Mammary epithelial cell (primary cell): Measurements from ENCODE around the gene NPY4R2.
"Not testable (repeated sequence)": the region's sequence is repeated elsewhere in the genome, so short reads cannot be mapped to it uniquely, and the experiment has no call there.

Experiments used
- EZH2 ChIP-seq: IDR thresholded peaks from 2 replicates; pipeline ENCODE4 v1.6.1; 2012; ENCODE audit warnings: low read length, inconsistent platforms, borderline replicate concordance
- TF ChIP-seq, protein P1 (sequence below), 2 donors: IDR thresholded peaks in 1 of 2; conservative IDR thresholded peaks in 1 of 2; 2 replicates each; pipeline ENCODE4 v1.5.1; 2011 to 2012; ENCODE audit warnings: inconsistent platforms in 2 of 2, low read length in 2 of 2, mild to moderate bottlenecking in 2 of 2, control low read depth in 1 of 2, low read depth in 1 of 2; ENCODE audit not compliant: insufficient read depth in 1 of 2; ENCODE audit errors: extremely low read depth in 1 of 2

DNA sequence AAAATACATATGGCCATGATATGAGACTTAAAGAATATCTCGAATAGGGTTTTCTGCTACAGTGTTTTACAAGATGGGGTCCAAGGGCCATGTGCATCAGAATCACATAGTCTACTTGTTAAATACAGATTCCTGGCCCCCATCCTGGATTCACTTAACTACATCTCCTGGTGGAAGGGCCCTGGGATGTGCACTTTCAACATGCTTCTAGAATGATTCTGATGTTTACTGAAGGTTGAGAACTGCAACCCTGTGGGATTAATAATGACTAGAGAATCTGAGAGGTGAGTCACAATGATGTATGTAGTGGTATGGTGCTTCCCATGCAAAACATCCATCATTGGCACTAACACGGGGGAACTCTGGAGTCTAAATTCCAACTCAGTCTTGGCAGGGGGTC is 2.1 kb downstream of the NPY4R2 start:
- TF ChIP-seq, protein P1, sequence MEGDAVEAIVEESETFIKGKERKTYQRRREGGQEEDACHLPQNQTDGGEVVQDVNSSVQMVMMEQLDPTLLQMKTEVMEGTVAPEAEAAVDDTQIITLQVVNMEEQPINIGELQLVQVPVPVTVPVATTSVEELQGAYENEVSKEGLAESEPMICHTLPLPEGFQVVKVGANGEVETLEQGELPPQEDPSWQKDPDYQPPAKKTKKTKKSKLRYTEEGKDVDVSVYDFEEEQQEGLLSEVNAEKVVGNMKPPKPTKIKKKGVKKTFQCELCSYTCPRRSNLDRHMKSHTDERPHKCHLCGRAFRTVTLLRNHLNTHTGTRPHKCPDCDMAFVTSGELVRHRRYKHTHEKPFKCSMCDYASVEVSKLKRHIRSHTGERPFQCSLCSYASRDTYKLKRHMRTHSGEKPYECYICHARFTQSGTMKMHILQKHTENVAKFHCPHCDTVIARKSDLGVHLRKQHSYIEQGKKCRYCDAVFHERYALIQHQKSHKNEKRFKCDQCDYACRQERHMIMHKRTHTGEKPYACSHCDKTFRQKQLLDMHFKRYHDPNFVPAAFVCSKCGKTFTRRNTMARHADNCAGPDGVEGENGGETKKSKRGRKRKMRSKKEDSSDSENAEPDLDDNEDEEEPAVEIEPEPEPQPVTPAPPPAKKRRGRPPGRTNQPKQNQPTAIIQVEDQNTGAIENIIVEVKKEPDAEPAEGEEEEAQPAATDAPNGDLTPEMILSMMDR (conservative IDR thresholded peaks at IDR 0.05 in 1 of 2, IDR thresholded peaks at IDR 0.05 in 1 of 2; ENCODE audit: extremely low read depth in 1 of 2, insufficient read depth in 1 of 2, low read depth in 1 of 2, low read length in 2 of 2) = not testable (repeated sequence)
- not testable (repeated sequence) for TF ChIP-seq EZH2
